Body of pancreas (tissue), 4 donors: ENCODE measurements around the gene TNFSF8.

Experiments used
- POLR2A ChIP-seq, 3 donors: fragments of 450-650 bp; IDR thresholded peaks; one replicate each; pipeline ENCODE4 v1.6.1; 2016; ENCODE audit warnings: antibody characterized with exemption in 3 of 3, mild to moderate bottlenecking in 2 of 3
- TF ChIP-seq, protein P1 (sequence below), 7 experiments: fragments of 450-650 bp in 4 of 7; fragments of 200-600 bp in 3 of 7; sonication (generic) in 3 of 7; IDR thresholded peaks; one replicate each; pipeline ENCODE4 v1.5.1; 2016 to 2019; ENCODE audit warnings: antibody characterized with exemption in 7 of 7

DNA sequence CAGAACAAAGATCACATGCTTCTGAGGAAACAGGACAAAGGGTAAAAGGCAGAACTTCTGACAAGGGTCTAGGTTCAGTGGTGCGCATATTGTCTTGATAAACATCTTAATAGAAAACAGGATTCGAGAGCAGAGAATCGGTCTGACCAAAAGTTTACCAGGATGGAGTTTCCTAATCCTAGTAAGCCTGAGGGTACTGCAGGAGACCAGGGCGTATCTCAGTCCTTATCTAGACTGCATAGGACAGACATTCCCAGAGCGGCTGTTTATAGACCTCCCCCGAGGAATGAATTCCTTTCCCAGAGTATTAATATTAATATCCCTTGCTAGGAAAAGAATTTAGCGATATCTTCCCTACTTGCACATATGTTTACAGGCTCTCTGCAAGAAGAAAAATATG lies 32.4 kb upstream of the TNFSF8 start:
- TF ChIP-seq POLR2A (IDR thresholded peaks at IDR 0.05): no peak
- TF ChIP-seq, protein P1, sequence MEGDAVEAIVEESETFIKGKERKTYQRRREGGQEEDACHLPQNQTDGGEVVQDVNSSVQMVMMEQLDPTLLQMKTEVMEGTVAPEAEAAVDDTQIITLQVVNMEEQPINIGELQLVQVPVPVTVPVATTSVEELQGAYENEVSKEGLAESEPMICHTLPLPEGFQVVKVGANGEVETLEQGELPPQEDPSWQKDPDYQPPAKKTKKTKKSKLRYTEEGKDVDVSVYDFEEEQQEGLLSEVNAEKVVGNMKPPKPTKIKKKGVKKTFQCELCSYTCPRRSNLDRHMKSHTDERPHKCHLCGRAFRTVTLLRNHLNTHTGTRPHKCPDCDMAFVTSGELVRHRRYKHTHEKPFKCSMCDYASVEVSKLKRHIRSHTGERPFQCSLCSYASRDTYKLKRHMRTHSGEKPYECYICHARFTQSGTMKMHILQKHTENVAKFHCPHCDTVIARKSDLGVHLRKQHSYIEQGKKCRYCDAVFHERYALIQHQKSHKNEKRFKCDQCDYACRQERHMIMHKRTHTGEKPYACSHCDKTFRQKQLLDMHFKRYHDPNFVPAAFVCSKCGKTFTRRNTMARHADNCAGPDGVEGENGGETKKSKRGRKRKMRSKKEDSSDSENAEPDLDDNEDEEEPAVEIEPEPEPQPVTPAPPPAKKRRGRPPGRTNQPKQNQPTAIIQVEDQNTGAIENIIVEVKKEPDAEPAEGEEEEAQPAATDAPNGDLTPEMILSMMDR (IDR thresholded peaks at IDR 0.05): no peak
